ENCODE measurements around the gene SCYGR7.

The SCYGR7 gene

DNA sequence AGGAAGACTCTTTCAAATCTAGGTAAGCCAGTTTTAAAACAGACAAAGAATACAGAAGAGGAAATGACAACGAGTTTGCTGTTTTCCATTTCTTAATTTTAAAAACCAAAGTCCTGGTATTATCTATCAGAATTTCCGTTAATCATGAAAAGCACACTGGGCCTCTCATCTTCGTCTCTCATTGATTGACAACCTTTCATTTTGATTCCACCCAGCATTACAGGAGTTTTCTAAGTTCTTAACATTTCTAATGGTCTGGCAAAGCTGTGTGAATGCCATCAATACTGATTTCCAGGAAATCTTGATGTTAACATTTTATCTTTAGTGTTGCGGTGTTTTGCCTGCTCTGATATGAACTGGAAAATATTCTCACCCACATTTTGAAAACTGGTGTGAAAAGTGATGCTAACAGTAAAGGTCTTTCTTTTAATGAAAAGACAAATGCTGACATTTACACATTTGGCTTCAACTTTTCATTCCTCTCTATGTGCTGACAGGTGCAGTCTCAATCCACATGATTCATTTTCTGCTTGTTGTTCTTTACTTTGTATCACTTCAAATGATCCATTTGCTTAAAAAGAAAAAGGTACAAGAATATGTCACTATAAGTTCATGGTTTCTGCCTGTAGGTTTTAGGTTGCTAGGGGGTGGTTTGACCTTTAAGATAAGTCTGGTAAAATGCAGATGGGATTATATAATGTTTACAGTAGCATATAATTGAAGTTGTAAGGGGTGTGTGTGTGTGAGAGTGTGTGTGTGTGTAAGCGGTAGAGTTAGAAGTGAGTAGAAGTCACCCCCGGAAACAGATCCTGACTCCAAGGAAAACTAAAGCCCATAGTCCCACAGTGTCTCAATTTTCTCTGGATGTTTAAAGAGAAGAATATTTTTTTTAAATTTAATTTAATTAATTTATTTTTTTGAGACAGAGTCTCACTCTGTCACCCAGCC is 47.0 kb downstream of the SCYGR7 start:
- Mint-ChIP-seq H3K4me3 (no peak overlapping the region), H3K36me3 (no peaks in the 10 kb centered on the region), H3K4me1 (peaks cover 8% of the 10 kb centered on the region), H3K9me3 (no peaks in the 10 kb centered on the region), H3K27ac (no peak overlapping the region), H3K27me3 (no peaks in the 10 kb centered on the region)
